ENCODE data around the gene NECTIN4. TPM values are rescaled to one million over a fixed set of nuclear protein-coding genes. Genes with fewer than 3 reads are reported as not detected.

NECTIN4 gene
- total RNA-seq, 4 donors from 2014 or later = 0.27 TPM; not detected in 3

DNA sequence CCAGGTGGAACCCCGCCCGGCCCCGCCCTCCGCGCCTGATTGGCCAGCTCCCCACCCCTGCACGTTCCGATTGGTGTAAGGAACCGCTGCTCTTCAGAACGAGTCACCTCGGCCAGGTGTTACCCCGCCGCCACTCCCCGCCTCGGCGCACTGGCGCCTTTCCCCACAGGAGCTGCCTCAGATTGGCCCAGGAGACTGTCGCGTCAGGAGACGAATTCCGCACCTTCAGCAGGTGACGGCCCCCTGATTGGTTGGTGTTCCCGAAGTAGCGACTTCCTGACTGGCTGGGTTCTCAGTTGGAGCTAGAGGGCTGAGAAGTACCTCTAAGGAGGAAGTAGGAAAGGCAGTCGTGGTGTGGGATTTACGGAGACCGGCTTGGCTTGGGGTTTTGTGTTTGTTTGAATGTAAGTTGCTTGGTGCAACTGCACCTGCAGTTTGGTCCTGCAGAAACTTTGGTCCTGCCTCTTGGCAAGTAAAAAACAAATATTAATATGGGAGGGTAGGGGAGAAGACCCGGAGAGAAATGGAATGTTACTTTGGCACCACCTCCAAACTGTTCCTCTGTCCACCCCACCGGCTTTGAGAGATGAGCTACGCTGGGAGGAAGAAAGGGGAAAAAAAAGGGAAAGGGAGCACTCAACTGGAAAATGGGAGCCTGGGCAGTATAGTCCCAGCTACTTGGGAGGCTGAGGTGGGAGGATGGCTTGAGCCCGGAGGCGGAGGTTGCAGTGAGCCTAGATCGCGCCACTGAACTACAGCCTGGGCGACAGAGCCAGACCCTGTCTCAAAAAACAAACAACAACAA, 68.0 kb downstream of the NECTIN4 start:
- WGBS, 2 donors = 20 to 26% methylated on average over 15 to 22 of the region's 34 CpGs
- H3K27ac ChIP-seq = peak overlapping the region; percentile 50 to 91 (median 82)
- intact Hi-C loops (cut with DNase I) = no loop called here
- H3K36me3 ChIP-seq = no peaks in the 10 kb centered on the region
- peak; percentile 99 for DNase-seq
- TF ChIP-seq CTCF (IDR thresholded peaks at IDR 0.05) (no peak), POLR2A (IDR thresholded peaks at IDR 0.05) (peak in 1 of 2 donors; percentile 89)
- no peaks in the 10 kb centered on the region for H3K9me3 ChIP-seq
- H3K4me3 ChIP-seq (replicated peaks in 1 of 3) = peak overlapping the region; percentile 25 to 75 (median 28)
- H3K27me3 ChIP-seq = no peaks in the 10 kb centered on the region
- peaks cover 29 to 32% of the 10 kb centered on the region in 2 donors for H3K4me1 ChIP-seq

Small RNA genes within 50 kb of the gene (small RNA-seq; reads per million reads assigned to genes)
- gene AL591806.2 = not detected

Other genes with a start within 250 kb of the NECTIN4 start
- gene CD244, start 226.7 kb downstream of the NECTIN4 start, total RNA-seq = under 1 TPM in 1 of 4 donors, not detected in 3; 0.27 TPM
- not detected for gene ITLN1, start 204.4 kb downstream of the NECTIN4 start, total RNA-seq
- not detected for gene ITLN2, start 134.7 kb downstream of the NECTIN4 start, total RNA-seq
- gene F11R, start 68.4 kb downstream of the NECTIN4 start, total RNA-seq = 100 to 1,000 TPM in 2 of 4 donors, 10 to 100 TPM in 2; 80.8 to 122 (median 98.3) TPM
- 100 to 1,000 TPM; 256 to 466 (median 320) TPM for gene TSTD1, start 50.6 kb downstream of the NECTIN4 start, total RNA-seq
- 10 to 100 TPM; 56.0 to 71.0 (median 70.3) TPM for gene USF1, start 43.6 kb downstream of the NECTIN4 start, total RNA-seq
- gene ARHGAP30, start 19.7 kb downstream of the NECTIN4 start, total RNA-seq = 1 to 10 TPM; 1.4 to 3.5 (median 2.9) TPM
- 10 to 100 TPM in 3 of 4 donors, 1 to 10 TPM in 1; 6.9 to 31.8 (median 19.2) TPM for gene KLHDC9, start 8.8 kb upstream of the NECTIN4 start, total RNA-seq
- gene PFDN2, start 28.5 kb upstream of the NECTIN4 start, total RNA-seq = 10 to 100 TPM; 23.8 to 58.2 (median 30.3) TPM
- 10 to 100 TPM; 36.4 to 50.4 (median 47.9) TPM for gene NIT1, start 28.5 kb upstream of the NECTIN4 start, total RNA-seq
- 10 to 100 TPM; 27.5 to 34.6 (median 31.1) TPM for gene DEDD, start 43.1 kb upstream of the NECTIN4 start, total RNA-seq
- 10 to 100 TPM; 37.6 to 90.4 (median 62.1) TPM for gene UFC1, start 64.4 kb upstream of the NECTIN4 start, total RNA-seq
- gene USP21, start 69.9 kb upstream of the NECTIN4 start, total RNA-seq = 10 to 100 TPM; 21.2 to 27.6 (median 23.0) TPM
- 10 to 100 TPM; 12.6 to 30.0 (median 21.8) TPM for gene PPOX, start 76.9 kb upstream of the NECTIN4 start, total RNA-seq
- gene B4GALT3, start 87.9 kb upstream of the NECTIN4 start, total RNA-seq = 10 to 100 TPM; 24.1 to 34.0 (median 29.2) TPM
- gene ADAMTS4, start 109.5 kb upstream of the NECTIN4 start, total RNA-seq = 10 to 100 TPM in 1 of 4 donors, 1 to 10 TPM in 3; 4.6 to 24.4 (median 9.4) TPM
- gene NDUFS2, start 112.8 kb upstream of the NECTIN4 start, total RNA-seq = 100 to 1,000 TPM in 2 of 4 donors, 10 to 100 TPM in 2; 75.4 to 122 (median 99.9) TPM
- gene FCER1G, start 125.7 kb upstream of the NECTIN4 start, total RNA-seq = 10 to 100 TPM; 16.3 to 70.9 (median 22.3) TPM
- not detected for gene APOA2, start 134.1 kb upstream of the NECTIN4 start, total RNA-seq
- gene TOMM40L, start 136.5 kb upstream of the NECTIN4 start, total RNA-seq = 10 to 100 TPM in 1 of 4 donors, 1 to 10 TPM in 3; 7.0 to 12.4 (median 8.3) TPM
- not detected for gene NR1I3, start 148.6 kb upstream of the NECTIN4 start, total RNA-seq
- gene PCP4L1, start 169.2 kb upstream of the NECTIN4 start, total RNA-seq = under 1 TPM; 0.39 to 0.83 (median 0.61) TPM
- 1 to 10 TPM in 2 of 4 donors, under 1 TPM in 2; 0.67 to 1.9 (median 0.93) TPM for gene MPZ, start 220.4 kb upstream of the NECTIN4 start, total RNA-seq
- 100 to 1,000 TPM in 3 of 4 donors, 10 to 100 TPM in 1; 49.1 to 174 (median 111) TPM for gene SDHC, start 224.8 kb upstream of the NECTIN4 start, total RNA-seq